NOMO-1 (cell line): Measurements from ENCODE around the gene RNASE13.
"Not testable (repeated sequence)": the region's sequence is repeated elsewhere in the genome, so short reads cannot be mapped to it uniquely, and the experiment has no call there.

Experiments
- DNase-seq, 2 experiments: peaks; one replicate each; lab custom pipeline; 2025; ENCODE audit not compliant: unreplicated experiment in 2 of 2; lab: John Stamatoyannopoulos, UW

The RNASE13 gene

GRCh38 chr14:21024585-21025370 is 9.8 kb downstream of the RNASE13 start, which contains the start of gene NDRG2:
Gene NDRG2, minus strand, starts transcription at chr14:21025061. Its CDS starts 1,746 bp downstream, at chr14:21023315.
- peak; percentile 59 to 83 for DNase-seq

GRCh38 chr14:21023817-21024584 is 10.6 kb downstream of the RNASE13 start:
- DNase-seq = peak; percentile 9 to 18

GRCh38 chr14:21023174-21023573 is 11.4 kb downstream of the RNASE13 start:
- no peak for DNase-seq

DNA sequence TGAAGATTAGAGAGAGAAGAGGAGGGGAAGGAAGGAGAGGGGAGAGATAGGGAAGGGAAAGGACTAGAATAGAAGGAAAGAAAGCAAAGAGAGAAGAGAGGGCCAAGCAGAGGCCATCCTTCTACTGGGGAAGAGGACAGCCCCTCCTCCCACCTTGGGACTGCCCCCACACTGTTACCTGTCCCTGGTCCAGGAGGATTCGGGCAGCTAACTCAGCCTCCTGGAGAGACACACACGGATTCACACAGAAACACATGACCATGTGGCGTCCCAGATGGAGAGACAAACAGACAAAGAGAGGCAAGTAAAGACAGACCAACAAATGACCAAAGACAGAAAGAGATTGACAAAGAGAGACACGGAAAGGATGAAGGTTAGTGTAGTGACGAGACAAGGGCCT is 11.9 kb downstream of the RNASE13 start:
- no peak for DNase-seq

DNA sequence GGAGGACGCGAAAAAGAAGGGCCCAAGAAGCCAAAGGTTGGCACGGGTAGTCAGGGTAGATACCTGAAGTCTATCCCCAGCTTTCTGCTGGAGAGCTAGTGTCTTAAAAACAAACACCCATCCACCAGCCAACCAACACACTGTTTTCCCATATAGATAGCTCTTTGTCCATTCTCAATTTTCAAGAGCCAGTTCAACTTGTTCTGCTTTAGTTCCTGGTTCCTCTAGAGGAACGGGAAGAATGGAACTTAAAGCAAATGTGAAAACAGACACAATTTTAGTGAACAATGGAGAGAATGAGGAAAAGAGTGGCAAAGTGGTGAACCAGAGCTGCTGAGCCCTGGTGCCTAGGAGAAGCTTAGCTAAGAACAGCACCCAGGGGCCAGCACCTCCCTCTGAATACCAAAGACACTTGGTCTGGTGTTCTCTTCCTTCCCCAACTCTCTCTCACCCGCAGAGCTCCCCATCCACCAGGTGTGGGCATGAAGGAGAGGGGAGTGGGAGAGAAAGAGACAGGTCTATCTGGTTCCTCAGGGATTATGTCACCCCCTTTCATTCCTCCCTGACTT is 13.5 kb downstream of the RNASE13 start:
- DNase-seq = no peak

DNA sequence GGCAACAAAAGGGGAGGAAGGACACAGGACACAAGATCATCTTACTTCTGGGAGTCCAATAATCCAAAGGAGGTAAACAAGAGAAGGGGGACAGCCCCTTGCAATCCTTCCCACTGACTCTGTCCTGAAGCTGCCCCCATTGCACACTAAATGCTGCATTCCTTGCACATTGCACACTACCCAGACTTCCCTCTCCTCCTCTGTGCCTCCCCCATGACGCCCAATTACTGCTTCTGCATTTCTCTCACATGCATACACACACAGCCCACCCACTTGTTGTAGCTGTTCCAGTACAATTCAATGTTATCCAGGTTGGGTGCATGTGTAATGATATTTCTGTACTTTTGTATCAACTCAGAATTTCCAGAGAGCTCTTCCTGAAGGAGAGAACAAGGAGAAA is 15.2 kb downstream of the RNASE13 start:
- DNase-seq = no peak

DNA sequence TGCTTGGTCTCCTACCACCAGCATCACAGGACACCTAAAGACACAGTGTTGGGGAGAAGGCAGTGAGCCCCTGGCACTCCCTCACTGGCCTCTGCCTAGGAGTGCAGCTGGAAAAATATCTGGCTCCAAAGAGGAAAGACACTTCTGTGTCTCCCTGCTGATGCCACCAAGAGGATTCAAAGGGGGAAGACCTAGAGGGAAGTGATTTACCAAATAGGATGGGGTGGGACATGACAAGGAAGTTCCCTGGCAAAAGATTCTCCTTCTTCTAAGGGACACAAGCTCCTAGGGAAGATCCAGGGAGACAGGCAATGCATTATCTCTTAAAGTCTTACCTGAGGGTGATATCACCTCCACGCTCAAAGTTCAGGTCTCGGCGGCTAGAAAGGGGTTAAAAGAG is 15.8 kb downstream of the RNASE13 start:
- DNase-seq = no peak

DNA sequence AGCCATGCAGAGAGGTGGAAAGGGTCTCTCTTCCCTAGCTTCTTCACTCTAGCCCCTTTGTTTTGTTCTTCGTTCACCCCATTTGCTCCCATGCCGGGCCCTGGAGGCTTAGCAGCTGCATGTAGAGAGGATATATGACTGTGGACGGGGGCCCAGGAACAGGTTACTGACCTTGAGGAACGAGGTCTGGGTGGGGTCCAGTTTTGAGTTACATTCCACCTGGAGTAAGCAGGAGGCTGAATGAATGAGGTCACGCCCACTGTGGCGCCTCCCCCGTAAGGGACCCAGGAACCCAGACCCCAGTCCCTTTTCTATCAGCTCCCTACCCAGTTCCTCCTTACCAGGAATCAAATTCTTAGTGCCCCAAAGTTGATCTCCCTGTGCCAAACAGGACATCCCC is 16.3 kb downstream of the RNASE13 start:
- no peak for DNase-seq

- peak in 1 of 2 experiments; percentile 12 for DNase-seq
These were observed 16.9 kb downstream of the RNASE13 start for GRCh38 chr14:21017528-21018245.

- no peak for DNase-seq
These were observed 18.0 kb downstream of the RNASE13 start for GRCh38 chr14:21016413-21017190.

- DNase-seq = peak; percentile 63 to 88
These were observed 19.3 kb downstream of the RNASE13 start for GRCh38 chr14:21015312-21015711.

- peak; percentile 30 to 68 for DNase-seq
These were observed 19.8 kb downstream of the RNASE13 start for GRCh38 chr14:21014761-21015190.

- no peak for DNase-seq
These were observed 23.5 kb downstream of the RNASE13 start for GRCh38 chr14:21011136-21011535.

DNA sequence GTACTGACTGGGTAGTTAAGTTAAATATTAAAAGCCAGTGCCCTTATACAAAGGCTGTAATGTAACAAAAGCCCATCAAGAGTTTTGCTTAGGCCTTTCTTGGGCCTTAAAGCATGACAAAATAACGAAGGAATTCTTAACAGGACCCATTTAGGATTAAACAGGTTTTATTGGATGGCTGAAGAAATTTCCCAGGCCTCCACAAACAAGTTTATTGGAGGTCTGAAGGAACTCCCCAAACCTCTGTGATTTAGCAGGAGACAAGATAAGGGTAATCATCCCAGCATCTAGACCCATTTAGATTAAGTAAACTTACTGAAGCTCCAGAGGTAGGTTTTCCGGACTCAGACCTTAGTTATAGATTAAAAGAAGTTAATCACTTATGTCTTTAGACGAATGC is 24.9 kb downstream of the RNASE13 start:
- DNase-seq = not testable (repeated sequence)

DNA sequence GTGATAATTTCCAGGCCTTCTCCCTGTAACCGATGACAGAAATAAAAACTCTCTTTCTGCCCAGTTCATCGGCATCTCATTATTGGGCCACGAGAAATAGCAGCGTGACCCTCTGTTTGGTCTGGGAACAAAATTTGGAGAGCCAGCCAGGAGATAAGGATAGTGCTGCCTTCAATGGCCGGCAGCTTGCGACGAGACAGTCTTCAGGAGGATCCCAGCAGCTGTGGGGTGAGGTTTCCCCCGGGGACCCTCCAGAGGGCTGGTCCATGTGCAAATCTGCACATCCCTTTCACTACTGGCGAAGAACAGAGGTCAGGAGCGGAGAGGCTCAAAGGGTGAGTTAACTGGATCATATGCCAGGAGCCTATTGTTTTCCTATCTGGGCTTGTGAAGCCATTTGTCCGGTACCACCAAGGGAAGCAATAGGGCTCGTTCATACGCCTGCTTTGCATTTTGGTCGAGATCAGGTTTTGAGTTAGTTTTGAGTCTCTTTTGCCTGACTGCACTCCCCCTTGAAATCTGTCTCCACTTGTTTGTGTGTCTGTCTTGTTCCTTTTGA is 30.7 kb downstream of the RNASE13 start:
- DNase-seq = no peak

DNA sequence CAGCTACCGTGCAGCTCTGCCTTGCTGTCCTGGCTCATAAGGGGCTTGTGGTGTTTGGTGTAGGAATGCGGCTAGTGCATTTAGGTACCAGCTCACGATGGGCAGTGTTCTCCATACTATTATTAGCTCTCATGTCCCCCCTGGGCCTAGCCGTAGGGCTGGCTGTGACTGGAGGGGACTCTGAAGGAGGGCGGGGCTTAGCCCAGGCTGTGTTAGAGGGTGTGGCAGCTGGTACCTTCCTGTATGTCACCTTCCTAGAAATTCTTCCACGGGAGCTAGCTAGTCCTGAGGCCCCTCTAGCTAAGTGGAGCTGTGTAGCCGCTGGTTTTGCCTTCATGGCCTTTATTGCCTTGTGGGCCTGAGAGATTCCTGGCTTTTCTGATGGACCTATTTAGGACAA is 33.4 kb downstream of the RNASE13 start:
- no peak for DNase-seq

- no peak for DNase-seq
These were observed 35.0 kb downstream of the RNASE13 start for GRCh38 chr14:20999591-20999990.

- no peak for DNase-seq
These were observed 35.8 kb downstream of the RNASE13 start, which contains the start of gene SLC39A2 for GRCh38 chr14:20998674-20999366. Gene SLC39A2, plus strand, starts transcription at chr14:20999293. Its CDS starts 154 bp downstream, at chr14:20999447.

DNA sequence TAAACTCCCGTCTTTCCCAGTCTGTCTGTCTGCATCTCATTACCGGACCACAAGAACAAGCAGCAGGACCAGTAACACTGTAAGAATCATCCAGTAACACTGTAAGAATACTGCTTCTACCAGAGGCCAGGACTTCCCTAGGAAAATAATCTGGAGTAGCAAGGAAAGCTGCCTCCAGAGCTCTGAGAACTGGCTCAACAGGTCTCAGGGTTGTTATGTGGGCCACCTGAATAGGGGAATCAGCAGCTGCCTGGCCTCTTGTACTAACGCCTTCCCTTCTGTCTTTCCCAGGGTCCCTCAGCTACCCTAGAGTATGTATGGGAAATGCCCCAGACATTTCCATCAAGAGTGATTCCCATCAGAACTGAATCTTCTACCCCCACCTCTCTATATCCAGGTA is 36.5 kb downstream of the RNASE13 start:
- DNase-seq = no peak
